ENCODE measurements around the gene TIMM22.

DNA sequence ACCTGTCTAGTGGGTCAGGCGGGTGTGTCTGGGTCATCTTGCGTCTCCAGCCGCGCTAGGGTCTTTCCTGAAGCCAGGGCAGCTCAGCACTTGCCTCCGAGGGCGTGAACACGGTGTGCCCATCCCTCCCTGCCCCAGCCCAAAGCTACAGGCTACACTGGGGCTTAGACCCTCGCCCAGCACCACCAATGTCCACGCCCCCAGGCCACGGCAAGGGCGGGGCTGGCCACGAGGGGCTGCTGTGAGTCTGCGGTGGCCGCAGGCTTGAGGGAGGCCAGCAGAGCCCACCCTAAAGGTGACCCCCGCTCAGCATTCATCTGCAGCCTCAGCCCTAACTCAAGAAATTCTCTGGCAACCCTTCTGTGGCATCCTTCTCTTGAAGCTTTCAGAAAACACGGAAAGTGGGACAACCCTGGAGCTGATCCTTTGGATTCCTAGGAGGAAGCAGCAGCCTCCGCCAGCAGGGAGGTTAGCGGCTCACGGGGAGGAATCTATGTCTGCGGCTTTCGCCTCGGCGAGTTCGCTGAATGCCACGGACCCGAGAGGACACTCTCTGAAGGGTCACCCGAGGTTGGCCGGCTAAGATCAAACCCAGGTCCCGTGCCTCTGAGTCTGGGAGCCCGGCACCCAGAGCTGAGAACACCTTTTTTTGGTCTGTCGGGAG lies 41.7 kb downstream of the TIMM22 start:
- TF ChIP-seq, protein P1, sequence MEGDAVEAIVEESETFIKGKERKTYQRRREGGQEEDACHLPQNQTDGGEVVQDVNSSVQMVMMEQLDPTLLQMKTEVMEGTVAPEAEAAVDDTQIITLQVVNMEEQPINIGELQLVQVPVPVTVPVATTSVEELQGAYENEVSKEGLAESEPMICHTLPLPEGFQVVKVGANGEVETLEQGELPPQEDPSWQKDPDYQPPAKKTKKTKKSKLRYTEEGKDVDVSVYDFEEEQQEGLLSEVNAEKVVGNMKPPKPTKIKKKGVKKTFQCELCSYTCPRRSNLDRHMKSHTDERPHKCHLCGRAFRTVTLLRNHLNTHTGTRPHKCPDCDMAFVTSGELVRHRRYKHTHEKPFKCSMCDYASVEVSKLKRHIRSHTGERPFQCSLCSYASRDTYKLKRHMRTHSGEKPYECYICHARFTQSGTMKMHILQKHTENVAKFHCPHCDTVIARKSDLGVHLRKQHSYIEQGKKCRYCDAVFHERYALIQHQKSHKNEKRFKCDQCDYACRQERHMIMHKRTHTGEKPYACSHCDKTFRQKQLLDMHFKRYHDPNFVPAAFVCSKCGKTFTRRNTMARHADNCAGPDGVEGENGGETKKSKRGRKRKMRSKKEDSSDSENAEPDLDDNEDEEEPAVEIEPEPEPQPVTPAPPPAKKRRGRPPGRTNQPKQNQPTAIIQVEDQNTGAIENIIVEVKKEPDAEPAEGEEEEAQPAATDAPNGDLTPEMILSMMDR (IDR thresholded peaks at IDR 0.05; ENCODE audit: low read depth, low read length, poor library complexity, severe bottlenecking): no peak
- TF ChIP-seq EZH2phosphoT487 (IDR thresholded peaks at IDR 0.05; ENCODE audit: borderline replicate concordance, low read length): no peak
